Muscle of back (tissue), 11 donors: ENCODE data around the gene MAP6. TPM values are rescaled to one million over a fixed set of nuclear protein-coding genes. Genes with fewer than 3 reads are reported as not detected.

Experiments
- DNase-seq, 3 donors: peaks; one replicate each; pipeline versions ENCODE4 v3.0.0 to v3.0.0-alpha.2; 2013
- polyA plus RNA-seq, 10 donors: library from polyadenylated mRNA; unstranded; fragments of 120-200 nt; gene quantifications; one replicate each; pipeline ENCODE4 v1.2.1, GENCODE V29; 2013; ENCODE audit not compliant: insufficient read length in 10 of 10

Gene MAP6
- polyA plus RNA-seq, 10 donors = 6.9 to 16.2 (median 11.5) TPM

GRCh38 chr11:75667831-75668450 is 897 bp downstream of the MAP6 start:
- peak in 2 of 3 donors; percentile 57 to 82 for DNase-seq

GRCh38 chr11:75667255-75667830 is 1.5 kb downstream of the MAP6 start:
- DNase-seq = no peak

- DNase-seq = no peak
Observed at GRCh38 chr11:75665990-75666389, 2.8 kb downstream of the MAP6 start.

- no peak for DNase-seq
Observed at GRCh38 chr11:75665126-75665525, 3.7 kb downstream of the MAP6 start.

GRCh38 chr11:75664389-75664788 is 4.4 kb downstream of the MAP6 start:
- no peak for DNase-seq

- no peak for DNase-seq
Observed at GRCh38 chr11:75663808-75664207, 5.0 kb downstream of the MAP6 start.

GRCh38 chr11:75659836-75660235 is 9.0 kb downstream of the MAP6 start:
- DNase-seq = no peak

- DNase-seq = no peak
Observed at GRCh38 chr11:75656044-75656727, 12.7 kb downstream of the MAP6 start.

GRCh38 chr11:75655605-75656004 is 13.2 kb downstream of the MAP6 start:
- peak in 2 of 3 donors; percentile 38 to 50 for DNase-seq

- DNase-seq = no peak
Observed at GRCh38 chr11:75654314-75654713, 14.5 kb downstream of the MAP6 start.

GRCh38 chr11:75653532-75653931 is 15.3 kb downstream of the MAP6 start:
- DNase-seq = no peak

- no peak for DNase-seq
Observed at GRCh38 chr11:75652936-75653335, 15.9 kb downstream of the MAP6 start.

GRCh38 chr11:75651218-75651617 is 17.6 kb downstream of the MAP6 start:
- no peak for DNase-seq

GRCh38 chr11:75650167-75650723 is 18.6 kb downstream of the MAP6 start:
- no peak for DNase-seq

GRCh38 chr11:75644946-75645345 is 23.9 kb downstream of the MAP6 start:
- DNase-seq = no peak

- DNase-seq = no peak
Observed at GRCh38 chr11:75644370-75644769, 24.5 kb downstream of the MAP6 start.

GRCh38 chr11:75642402-75643113 is 26.3 kb downstream of the MAP6 start:
- no peak for DNase-seq

GRCh38 chr11:75639762-75640181 is 29.1 kb downstream of the MAP6 start:
- DNase-seq = peak; percentile 70 to 92 (median 85)

- no peak for DNase-seq
Observed at GRCh38 chr11:75637998-75638397, 30.8 kb downstream of the MAP6 start.

GRCh38 chr11:75635066-75635862 is 33.6 kb downstream of the MAP6 start:
- DNase-seq = peak; percentile 59 to 90 (median 76)

- DNase-seq = no peak
Observed at GRCh38 chr11:75633409-75634066, 35.3 kb downstream of the MAP6 start.
